NOMO-1 treated with DMSO at 0.1 percent for 48 hours (cell line): ENCODE data around the gene VGF.

Source experiments
- DNase-seq: peaks from one replicate; lab custom pipeline; 2025; ENCODE audit not compliant: unreplicated experiment; lab: John Stamatoyannopoulos, UW

Gene VGF

DNA sequence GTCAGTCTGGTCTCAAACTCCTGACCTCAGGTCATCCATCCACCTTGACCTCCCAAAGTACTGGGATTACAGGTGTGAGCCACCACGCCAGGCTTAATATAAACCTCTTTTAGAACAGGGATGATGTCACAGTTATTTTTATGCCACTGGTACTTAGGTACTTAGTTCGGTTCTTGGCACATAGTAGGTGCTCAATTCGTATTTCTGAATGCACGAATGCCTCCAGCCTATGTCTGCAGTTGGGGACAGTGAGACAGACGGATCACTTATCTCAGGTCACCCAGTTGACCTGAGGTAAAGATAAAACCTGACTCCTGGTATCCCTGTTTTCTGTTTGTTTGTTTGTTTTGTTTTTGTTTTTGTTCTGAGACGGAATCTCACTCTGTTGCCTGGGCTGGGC lies 20.8 kb upstream of the VGF start:
- no peak for DNase-seq

DNA sequence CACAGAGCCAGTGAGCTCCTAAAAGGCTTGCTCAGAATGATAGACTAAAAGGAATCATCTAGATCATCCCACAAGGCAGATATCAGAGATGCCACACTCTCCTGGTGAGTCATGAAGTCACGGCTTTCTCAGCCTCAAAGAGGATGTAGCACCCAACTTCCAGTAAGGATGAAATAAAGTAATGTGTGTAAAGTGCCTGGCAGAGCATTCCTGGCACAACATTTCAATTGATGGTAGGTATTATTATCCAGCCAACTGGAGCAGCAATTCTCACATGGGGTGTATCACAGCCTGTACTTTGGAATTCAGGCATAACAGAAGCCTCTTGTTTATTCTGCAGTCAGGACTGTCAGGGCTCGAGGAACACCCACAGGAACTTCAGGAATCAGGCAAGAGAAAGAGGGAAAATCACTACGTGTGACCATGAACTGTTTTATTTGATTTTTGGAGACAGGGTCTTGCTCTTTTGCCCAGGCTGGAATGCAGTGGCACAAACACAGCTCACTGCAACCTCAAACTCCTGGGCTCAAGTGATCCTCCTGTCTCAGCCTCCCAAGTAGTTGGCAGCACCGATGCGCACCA lies 20.0 kb upstream of the VGF start:
- DNase-seq: no peak

DNA sequence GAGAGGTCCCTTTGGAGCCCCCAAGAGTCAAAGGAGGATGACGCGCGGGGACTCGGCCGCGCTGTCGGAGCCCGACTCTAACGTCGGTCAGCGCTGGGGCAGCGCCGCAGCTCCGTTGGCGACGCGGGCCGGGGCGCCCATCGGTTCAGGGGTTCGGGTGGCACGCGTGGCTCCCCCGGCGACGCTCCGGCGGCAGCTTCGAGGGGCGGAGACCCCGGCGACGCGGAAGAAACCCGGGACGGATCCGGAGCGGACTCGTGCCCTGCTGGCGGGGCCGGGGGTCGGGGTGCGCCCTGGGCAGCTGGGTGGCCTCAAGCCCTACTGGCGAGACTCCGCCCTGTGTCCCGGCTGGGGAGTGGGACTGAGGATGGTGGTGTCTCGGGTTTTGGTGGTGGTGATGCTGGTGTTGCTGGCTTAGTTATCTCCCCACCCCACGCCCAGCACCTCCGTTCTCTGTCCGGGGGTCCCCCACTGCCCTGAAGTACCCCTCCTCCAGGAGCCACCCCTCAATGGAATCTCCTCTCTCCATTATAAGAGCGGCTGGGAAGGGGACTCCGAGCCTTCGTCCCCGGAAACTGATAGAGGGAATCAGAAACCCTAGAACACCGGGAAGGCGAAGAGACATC lies 14.9 kb upstream of the VGF start, which contains the start of gene NAT16:
NAT16 (minus strand) TSS at position 164 of the 626 bp plus-strand sequence. CDS start 5,486 bp downstream, outside the sequence.
- DNase-seq: no peak

DNA sequence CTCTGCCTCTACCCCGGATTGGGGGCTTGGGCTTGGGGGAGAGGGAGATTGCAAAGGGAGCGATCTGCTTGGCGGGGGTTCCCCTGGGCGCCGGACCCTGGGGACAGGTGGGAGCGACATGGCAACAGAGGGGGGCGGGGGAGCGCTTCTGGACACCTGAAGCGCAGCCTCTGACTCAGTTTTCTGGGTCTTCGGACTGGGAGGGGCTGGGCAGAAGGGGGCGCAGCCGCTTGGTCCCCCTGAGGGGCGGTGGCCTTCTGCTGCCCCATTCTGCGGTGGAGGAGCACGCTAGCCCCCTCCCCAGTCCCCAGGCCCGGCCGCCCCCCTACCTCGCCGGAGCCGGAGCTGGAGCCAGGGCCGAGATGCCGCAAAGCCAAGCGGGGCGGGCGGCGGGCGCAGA lies 14.3 kb upstream of the VGF start:
- no peak for DNase-seq

DNA sequence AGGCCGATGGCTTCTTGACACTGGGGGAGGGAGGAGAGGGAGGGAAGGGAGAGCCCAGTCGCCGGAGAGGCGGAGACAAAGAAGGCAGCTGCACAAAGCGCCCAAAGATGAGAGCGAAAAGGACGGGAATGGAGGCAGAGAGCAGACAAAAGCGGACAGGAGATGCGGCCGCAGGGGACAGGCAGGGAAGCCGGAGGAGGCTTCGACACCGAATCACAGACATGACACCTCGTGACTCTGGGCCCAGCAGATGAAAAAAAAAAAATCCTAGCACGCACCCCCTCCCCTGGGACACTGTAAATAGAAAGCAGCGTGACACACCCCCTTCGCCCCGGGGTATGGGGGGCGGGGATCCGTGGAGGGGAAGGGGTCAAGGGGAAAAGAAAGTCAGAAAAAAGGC lies 13.7 kb upstream of the VGF start:
- no peak for DNase-seq

DNA sequence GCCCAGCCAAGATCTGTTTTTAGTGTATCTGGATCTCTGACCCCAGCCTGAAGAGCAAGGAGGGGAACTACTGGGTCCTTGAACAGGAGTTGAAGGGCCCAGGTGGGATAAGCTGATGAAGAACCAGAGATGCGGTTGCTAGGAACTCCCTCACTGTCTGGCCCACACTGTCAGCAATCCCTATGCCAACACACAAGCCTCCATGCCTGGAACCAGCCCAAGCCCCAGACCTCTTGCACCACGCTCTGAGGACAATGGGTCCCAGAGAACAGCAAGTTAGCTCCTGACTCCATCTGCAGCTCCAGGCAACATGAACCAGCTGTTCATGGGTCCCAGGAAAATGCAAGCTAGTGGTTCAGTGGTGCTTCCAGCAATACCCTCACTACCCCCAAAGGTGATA lies 12.3 kb upstream of the VGF start:
- no peak for DNase-seq

DNA sequence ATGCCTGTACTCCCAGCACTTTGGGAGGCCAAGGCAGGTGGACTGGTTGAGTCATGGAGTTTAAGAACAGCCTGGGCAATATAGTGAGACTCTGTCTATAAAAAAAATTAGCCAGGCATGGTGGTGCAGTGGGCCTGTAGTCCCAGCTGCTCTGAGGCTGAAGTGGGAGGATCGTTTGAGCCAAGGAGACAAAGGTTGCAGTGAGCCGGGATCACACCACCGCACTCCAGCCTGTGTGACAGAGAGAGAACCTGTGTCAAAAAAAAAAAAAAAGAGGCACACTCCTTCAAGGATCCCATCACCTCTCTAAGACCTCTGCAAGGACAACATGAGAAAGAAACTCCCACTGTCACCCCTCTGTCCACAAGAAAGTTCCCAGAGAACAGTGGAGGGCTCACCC lies 10.3 kb upstream of the VGF start:
- DNase-seq: no peak

DNA sequence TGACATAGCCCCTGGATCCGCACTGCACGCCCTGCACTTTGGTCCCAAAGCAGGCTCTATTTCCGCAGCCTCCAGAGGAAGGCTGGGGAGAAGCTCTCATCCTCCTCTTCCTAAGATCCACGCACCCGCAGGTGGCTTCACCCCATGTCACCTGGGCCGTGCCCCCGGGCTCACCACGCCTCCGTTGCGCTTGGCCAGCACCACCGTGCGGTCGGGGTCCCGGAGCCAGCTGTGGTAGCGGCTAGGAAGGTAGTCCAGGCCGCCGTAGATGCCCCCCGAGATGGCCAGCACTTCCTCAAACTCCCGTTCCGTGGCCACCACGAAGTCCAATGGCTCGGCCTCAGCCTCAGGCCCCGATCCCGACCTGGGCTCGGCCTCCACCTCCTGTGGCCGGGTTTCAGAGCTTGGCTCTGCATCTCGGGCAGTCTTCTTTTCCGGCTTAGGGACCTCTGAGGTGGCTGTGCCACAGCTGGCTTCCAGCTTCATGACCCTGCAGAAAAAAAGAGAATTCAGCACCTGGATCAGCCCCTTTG lies 9.0 kb upstream of the VGF start:
- DNase-seq: no peak

DNA sequence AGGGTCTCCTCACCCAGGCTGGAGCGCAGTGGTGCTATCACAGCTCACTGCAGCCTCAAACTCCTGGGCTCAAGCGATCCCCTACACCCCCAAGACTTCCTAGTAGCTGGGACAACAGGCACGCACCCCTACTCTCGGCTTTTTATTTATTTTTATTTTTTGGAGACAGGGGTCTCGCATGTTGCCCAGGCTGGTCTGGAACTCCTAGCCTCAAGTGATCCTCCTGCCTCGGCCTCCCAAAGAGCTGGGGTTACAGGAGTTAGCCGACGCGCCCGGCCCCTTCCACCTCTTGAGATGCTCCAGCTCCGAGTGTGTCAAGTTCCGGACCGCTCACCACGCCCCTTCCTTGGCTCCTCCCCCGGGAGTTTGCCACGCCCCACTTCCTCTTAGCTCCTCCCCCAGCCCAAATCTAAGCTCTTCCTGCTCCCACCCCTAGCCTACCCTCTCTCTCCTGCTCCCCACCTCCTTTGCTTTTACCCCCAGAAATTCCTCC lies 8.4 kb upstream of the VGF start:
- DNase-seq: peak; percentile 59

DNA sequence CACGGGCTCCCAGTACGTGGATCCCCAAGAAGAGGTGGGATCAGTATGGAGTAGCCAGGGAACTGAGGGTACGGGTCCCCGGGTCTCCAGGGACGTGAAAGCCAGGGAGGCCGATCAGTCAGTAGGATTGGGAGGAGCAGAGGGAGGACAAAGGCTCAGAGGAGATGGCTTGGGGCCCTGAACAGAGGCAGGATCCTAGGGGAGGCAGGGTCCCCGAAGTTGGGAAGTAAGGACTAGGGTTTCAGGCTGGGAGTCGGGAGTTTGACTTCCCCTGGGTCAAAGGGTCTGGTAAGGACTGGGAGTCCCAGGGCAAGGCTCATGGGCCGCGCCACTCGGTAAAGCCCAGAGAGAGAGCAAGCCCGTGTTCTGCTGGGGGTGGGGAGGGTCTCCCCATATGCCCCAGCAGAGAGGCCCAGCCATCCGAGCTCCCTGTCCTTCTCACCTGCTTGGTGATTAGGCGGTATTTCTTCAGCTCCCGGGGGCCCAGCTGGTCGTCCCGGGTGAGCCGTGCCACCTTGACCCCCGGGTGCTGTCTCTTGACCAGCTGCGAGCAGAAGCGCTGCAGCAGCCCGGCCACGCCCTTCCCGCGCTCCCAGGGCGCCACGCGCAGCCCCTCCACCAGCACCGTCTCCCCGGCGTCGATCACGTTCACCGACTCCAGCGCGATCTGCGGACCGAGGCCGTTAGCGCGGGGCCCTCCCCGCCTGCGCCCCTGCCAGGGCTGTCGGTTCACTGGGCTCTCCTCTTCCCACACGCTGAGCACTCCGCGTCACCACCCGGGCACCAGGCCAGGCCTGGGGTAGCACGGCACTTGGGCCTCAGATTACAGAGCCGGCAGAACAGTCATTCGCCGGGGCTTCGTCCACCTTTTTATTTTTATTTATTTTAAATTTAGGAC lies 7.7 kb upstream of the VGF start:
- no peak for DNase-seq

DNA sequence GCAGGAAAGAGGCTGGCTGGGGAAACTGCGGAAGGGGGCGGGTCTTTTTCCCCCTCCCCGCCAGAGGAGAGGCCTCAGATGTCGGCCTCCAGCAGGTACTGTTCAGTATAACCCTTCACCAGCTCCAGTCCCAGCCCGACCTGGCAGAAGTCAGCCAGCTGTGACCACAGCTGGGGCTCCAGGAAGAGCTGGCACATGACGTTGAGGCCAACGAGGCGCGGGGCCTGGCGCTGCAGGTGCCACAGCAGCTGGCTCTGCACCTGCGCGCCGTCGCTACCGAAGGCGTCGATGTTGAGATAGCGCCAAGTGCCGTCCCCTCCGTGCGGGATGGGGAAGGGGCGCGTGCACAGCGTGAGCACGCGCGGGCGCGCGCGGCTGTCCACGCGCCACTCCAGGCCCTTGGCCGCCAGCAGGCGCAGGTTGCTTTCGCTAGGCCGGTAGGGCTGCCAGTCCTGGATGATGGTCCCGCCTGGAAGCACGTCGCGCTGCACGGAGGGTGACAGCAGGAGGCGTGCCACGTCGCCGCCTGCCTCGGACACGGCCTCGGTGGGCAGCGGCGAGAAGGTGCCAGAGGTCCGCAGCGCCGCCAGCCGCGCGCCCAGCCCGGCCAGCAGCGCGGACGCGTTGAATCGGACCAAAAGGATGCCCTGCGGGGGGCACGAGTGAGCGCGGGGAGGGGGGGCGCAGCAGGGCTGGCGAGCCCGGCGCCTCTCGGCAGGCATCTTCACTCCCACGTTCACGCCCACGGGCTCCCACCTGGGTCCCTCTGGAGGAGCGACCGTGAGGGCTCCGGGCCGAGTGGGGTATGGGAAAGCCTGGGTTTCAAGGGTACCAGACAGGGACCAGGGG lies 6.9 kb upstream of the VGF start:
- DNase-seq: no peak

DNA sequence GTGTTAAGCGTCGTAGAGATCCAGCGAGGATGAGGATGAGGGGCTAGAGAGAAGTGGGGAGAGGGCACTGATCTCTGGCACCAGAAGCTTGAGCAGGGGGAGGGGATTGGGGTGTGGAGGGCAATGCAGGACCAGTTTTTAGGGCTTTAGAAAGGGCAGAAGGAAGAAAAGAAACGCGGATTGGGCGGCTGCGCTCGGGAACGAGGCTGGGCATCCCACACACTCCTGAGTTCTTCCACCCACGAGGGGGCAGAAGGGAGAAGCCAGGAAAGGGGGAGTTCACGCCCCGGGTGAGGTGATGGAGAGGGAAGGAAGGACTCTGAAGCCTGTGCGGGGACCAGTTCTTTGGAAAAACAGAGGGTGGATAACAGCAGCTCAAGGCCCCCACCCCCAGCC lies 6.1 kb upstream of the VGF start:
- DNase-seq: no peak

DNA sequence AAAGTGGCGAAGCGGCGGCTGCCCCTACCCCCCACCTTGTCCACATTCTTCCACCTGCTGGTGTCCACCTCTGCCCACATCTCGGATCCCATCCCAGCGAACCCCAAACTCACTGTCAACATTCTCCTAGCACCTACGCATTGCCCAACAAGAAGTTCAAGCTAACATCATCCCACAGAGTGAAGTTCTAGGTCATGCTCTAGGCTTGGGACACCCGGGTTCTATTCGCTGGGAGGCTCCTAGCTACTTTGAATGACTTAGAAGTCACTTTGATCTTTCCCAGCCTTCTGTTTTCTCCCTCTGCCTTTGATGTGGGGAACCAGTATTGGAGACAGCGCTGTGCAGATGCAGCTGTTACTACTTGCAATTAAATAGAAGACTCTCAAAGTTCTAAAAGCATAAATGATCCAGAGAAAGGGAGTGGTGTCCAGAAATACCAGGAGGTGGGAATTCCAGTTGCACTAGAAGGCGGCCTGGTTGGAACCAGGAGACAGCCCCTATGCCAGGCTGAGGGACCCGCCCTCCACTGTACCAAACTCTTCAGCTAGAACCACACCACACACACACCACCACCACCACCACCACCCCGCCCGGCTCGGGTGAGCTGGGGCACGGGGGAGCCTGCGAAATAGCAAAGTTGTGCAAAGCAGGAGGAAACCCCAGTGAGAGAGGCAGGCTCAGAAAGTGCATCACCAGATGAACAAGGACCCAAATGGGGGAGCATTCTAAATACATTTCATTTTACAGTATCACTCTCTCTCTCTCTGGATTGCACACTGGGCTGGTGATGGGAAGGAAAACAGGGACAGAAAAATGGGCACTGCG lies 5.5 kb upstream of the VGF start:
- no peak for DNase-seq

DNA sequence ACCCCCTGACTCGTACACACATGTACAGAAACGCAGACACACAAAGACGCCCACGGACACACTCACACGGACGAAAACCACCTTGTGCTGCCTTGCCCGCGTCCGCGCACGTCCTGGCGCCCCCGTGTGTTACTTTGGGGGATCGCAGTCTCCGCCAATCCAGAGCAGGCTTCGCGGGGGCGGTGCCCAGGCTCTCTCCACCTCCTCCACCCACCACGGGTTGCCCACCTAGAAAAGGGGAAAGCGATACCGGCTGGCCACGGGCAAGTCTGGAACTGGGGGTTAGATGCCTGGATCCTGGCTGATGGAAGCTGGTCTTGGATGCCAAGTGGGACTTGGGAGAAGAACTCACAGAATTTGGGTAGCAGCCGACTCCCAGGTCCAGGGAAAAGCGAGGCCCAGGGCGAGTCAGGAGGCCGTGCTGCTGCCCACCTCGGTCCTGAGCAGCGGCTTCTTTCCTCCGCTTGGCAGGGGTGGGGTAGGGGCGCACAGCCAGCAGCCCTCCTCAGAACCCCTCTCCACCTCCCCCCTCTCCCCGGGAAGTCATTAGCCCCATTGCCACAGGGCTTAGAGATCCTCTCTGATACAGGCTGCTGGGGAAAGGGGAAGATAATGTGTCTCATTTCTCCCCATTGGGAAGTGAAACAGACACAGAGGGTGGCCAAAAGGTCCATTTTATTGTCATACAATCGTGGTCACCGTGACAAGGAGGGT lies 4.6 kb upstream of the VGF start:
- peak; percentile 68 for DNase-seq

DNA sequence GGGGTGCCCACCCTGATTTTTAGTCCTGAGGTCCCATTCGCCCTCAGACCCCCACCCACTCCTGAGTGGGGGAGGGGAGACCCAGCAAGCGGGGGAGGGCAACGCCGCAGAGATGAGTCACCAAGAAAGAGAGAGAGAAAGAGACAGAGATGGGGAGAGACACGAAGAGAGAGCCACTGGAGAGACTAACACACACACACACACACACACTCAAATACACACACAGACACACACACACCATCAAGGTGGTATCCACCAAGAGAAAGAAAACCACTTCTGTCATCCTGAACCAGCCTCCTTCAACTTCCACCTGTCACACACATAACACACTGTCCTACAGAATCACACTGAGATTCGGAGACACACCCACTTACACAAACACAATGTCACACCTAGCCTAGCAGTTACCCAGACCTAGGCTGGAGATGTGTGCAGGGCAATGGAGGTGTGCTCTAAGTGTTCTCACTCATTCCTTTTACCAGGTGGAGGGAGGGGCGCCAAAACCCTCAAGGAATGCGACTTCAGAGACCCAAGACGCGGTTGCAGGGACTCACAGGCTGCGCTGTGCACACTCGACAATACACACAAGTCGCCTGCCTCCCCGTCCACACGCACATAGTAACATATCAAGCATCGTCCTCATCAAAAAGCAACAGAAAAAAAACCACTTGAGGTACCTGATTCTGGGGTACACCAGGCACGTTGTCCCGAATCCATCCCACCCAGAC lies 3.9 kb upstream of the VGF start:
- no peak for DNase-seq

DNA sequence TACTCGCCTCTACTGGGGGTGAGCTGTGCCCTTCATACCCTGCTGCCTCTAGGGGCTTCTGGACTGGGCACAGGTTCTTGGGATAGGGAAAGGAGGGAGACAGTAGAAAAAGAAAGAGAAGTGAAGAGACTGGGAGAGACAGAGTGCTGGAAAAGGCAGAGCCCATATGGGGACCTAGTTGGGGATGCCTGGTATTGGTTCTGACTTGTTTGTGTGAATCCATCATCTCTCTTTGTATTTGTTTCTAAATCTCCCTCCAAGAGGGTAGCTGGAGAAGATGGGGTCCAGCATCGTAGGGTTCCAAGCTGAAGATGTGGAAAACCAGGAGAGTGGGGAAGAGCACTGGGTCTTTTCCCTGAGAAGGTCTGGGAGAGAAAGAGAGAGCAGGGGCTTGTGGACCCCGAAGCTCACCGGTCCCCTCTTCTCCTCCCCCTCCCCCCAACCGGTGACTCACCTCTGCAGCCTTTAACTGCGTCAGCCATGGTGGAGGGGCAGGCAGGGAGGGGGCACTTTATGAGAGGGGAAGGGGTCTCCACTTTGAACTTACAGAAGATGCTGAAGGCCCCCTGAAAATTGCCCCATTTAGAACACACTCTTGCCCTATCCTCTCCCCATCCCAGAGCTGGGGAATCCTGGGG lies 3.2 kb upstream of the VGF start:
- DNase-seq: no peak

DNA sequence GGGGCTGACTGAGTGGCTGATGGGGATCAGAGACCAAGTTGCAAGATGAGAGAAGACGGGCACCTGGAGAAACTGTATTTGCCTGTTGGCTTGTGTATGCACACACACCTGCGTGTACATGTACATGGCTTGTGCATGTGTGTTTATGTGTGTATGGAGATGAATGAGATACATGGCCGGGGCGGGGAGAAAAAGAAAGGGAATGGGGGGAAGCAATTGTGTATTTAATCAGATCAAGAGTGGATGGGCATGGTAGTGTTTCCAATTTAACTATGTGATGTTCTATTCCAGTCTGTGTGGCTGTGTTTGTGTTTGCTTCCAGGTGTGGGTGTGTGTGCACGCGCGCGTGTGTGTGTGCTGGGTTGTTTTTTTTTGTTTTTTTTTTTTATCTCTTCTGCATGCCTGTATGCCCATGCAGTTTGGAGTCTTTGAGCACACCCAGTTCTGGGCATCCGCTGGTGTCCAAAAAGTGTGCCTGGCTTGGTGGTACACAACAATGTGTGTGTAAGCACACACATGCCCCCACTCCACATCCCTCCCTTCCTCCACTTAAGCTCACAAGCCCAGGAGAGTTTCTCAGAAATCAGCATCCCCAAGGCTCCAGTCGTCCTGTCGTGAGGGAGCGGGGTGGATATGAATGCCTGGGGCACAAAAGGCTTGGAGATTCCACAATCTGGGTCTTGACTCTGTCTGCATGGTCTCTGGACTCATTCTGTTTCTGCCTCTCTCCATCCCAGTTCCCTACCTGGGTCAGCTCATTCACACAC lies 2.5 kb upstream of the VGF start:
- no peak for DNase-seq
